22Rv1 (cell line): ENCODE results near the gene CDC73.
"Not testable (repeated sequence)": the region's sequence is repeated elsewhere in the genome, so short reads cannot be mapped to it uniquely, and the experiment has no call there.

Experiments used
- H3K27ac ChIP-seq: fragments of 450-650 bp; 2 replicates; pipeline ENCODE4 v1.5.1; 2017
- CTCF ChIP-seq: fragments of 450-650 bp; IDR thresholded peaks from 2 replicates; pipeline ENCODE4 v1.5.1; 2017; ENCODE audit warnings: mild to moderate bottlenecking
- ZFX ChIP-seq: fragments of 450-650 bp; IDR thresholded peaks from 2 replicates; pipeline ENCODE4 v1.6.1; 2017; ENCODE audit warnings: antibody characterized with exemption, borderline replicate concordance

CDC73 gene

GRCh38 chr1:193113992-193114332 lies 7.9 kb upstream of the CDC73 start:
- TF ChIP-seq ZFX (no peak), CTCF (no peak)
- H3K27ac ChIP-seq, result no peak overlapping the region

- H3K27ac ChIP-seq, result no peak overlapping the region
- TF ChIP-seq ZFX (no peak), CTCF (no peak)
Observed at GRCh38 chr1:193114485-193115095, 7.2 kb upstream of the CDC73 start.

GRCh38 chr1:193115629-193116227 lies 6.1 kb upstream of the CDC73 start:
- H3K27ac ChIP-seq, result no peak overlapping the region
- no peak for TF ChIP-seq CTCF
- TF ChIP-seq ZFX, result no peak

GRCh38 chr1:193117167-193117566 lies 4.7 kb upstream of the CDC73 start:
- H3K27ac ChIP-seq, result not testable (repeated sequence)

- TF ChIP-seq CTCF (no peak), ZFX (no peak)
- H3K27ac ChIP-seq, result no peak overlapping the region
Observed at GRCh38 chr1:193118194-193118593, 3.6 kb upstream of the CDC73 start.

GRCh38 chr1:193118803-193119730 lies 2.8 kb upstream of the CDC73 start:
- H3K27ac ChIP-seq, result no peak overlapping the region
- TF ChIP-seq CTCF (no peak), ZFX (no peak)

- H3K27ac ChIP-seq, result no peak overlapping the region; the same call in 1 of the 2 replicates
- TF ChIP-seq ZFX (no peak), CTCF (no peak)
Observed at GRCh38 chr1:193120604-193121166, 1.1 kb upstream of the CDC73 start.
